ENCODE data around the gene GLDN. TPM values are rescaled to one million over a fixed set of nuclear protein-coding genes. Genes with fewer than 3 reads are reported as not detected.

The GLDN gene
- total RNA-seq (2013; cell fraction: nucleolus; rRNA removed): not detected in 2 replicates
- total RNA-seq (2014; rRNA removed) (not detected in 2 replicates), total RNA-seq (2014; rRNA removed; fragmentation: Illumina TruSeq; extraction: Trizol) (not detected in 2 replicates), total RNA-seq (2021) (0.13 TPM in 1 of 2 replicates, not detected in the other), polyA plus RNA-seq (2011; rRNA removed) (not detected in 2 replicates), polyA plus RNA-seq (2014; fragmentation: Illumina TruSeq; extraction: Trizol) (not detected in 2 replicates), polyA plus RNA-seq (2014; fragmentation: Nextera tagmentation; extraction: Ambion mirVana) (not detected), polyA plus RNA-seq (2014; rRNA removed) (not detected in 2 replicates), polyA plus RNA-seq (2016; fragmentation: Nextera tagmentation; extraction: Ambion mirVana) (not detected), polyA minus RNA-seq (2011; rRNA and poly(A)+ RNA removed) (not detected in 2 replicates), Bru-seq, nascent RNA (percentile 1 among the genes with signal in this experiment), BruChase-seq, experiment 1, labeled RNA remaining after a 6-hour chase (percentile 2 among the genes with signal in this experiment), BruChase-seq, experiment 2, labeled RNA remaining after a 2-hour chase (percentile 3 among the genes with signal in this experiment)
- not detected for polyA plus RNA-seq (2011; ENCODE audit: low read depth)
- not detected in 2 replicates for polyA plus RNA-seq (2011; cell fraction: cytosol; rRNA removed)
- polyA plus RNA-seq (2011; cell fraction: nucleus; rRNA removed): not detected in 2 replicates
- polyA plus RNA-seq (2012): not detected in 2 replicates
- not detected in 2 replicates for polyA minus RNA-seq (2011; cell fraction: cytosol; rRNA and poly(A)+ RNA removed)
- polyA minus RNA-seq (2011; cell fraction: nucleus; rRNA and poly(A)+ RNA removed): not detected in 2 replicates
- long read RNA-seq, experiment 1: 0 reads
- long read RNA-seq, experiment 2: 0 reads

DNA sequence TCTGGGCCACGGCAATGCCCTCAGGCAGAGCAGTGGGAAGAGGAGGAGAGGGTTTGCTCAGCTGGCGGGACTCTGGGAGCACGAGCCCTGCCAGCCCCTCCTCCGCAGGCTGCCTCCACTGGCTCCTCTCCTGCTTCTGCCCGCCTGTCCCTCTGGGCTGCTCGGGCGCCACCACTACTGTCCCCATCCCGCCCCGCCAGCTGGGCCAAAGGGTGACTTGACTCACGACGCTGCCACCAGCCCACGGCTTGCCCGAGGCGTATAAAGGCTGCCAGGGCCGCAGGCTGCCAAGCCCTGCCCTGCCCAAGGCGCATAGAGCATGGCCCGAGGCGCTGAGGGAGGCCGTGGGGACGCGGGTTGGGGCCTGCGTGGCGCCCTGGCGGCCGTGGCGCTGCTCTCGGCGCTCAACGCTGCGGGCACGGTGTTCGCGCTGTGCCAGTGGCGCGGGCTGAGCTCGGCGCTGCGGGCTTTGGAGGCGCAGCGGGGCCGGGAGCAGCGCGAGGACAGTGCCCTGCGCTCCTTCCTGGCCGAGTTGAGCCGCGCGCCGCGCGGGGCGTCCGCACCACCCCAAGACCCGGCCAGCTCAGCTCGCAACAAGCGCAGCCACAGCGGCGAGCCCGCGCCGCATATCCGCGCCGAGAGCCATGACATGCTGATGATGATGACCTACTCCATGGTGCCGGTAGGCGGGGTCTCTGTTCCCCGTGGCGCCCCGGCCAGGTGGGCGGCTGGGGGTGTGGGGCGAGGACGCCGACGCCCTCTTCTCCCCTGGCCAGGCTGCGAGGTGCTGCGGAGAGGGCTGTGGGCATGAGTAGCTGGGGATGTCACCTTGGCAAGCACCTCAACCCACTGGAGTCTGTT, at the start of gene GLDN:
Gene GLDN (plus strand): TSS at position 290 of the 861 bp plus-strand sequence. CDS start 30 bp downstream, at position 320.
- intact Hi-C loops (cut with micrococcal nuclease; ENCODE audit: unreplicated experiment) (no loop called here), in situ Hi-C loops (cut with MboI) (no loop called here)
- no peak within 1 kb of the TSS for H3K4me2 ChIP-seq (ENCODE audit: control insufficient read depth, insufficient read depth)
- CTCF ChIA-PET: no interaction called here
- WGBS (ENCODE audit: insufficient coverage, insufficient replicate concordance, low lambda C conversion rate, missing lambda C conversion rate): 52% methylated on average over 66 of the region's 76 CpGs
- SMC1A ChIA-PET (ENCODE audit: uncharacterized antibody, unreplicated experiment): no interaction called here
- H2AFZ ChIP-seq (ENCODE audit: control insufficient read depth, low read depth, low read length): no peak within 1 kb of the TSS
- H3K36me3 ChIP-seq (ENCODE audit: control insufficient read depth in 2 of 2, insufficient read depth in 2 of 2, low read length in 1 of 2): no peaks in the 10 kb centered on the region
- FAIRE-seq (no peak), DNase-seq (ENCODE audit: low read depth, low spot score) (no peak), ATAC-seq (no peak)
- H3K27me3 ChIP-seq (replicated peaks in 1 of 2; ENCODE audit: control insufficient read depth in 2 of 2, insufficient read depth in 2 of 2, low read length in 1 of 2): peaks cover 9 to 32% of the 10 kb centered on the region in 2 experiments; a peak in 3 of 4 replicates
- TF ChIP-seq JUND (IDR thresholded peaks at IDR 0.05; ENCODE audit: low read depth, low read length): no peak
- TF ChIP-seq SUZ12 (IDR thresholded peaks at IDR 0.05; ENCODE audit: unreplicated experiment): peak; percentile 46
- TF ChIP-seq CHD4 (IDR thresholded peaks at IDR 0.05): no peak
- H3K27ac ChIP-seq (ENCODE audit: control insufficient read depth, insufficient read depth): no peak within 1 kb of the TSS
- RAD21 ChIA-PET (ENCODE audit: unreplicated experiment): no interaction called here
- no TSS peak for BruUV-seq (replicated peaks)
- no peaks in the 10 kb centered on the region for H3K4me1 ChIP-seq (ENCODE audit: control insufficient read depth, insufficient read depth, low read length)
- no peaks in the 10 kb centered on the region for H4K20me1 ChIP-seq (ENCODE audit: control insufficient read depth, insufficient read depth)
- no peaks in the 10 kb centered on the region; the same call in 2 of the 3 replicates for H3K9me3 ChIP-seq (replicated peaks; ENCODE audit: control insufficient read depth, insufficient read depth, low read length)
- POLR2A ChIA-PET: no interaction called here
- no peak within 1 kb of the TSS for H3K9ac ChIP-seq (ENCODE audit: control insufficient read depth, insufficient read depth, low read length)
- H3K4me3 ChIP-seq: no peak within 1 kb of the TSS
- H3K79me2 ChIP-seq (ENCODE audit: control insufficient read depth, insufficient read depth, low read length): no peaks in the 10 kb centered on the region
